ENCODE results near the gene MLKL.

Gene MLKL

GRCh38 chr16:74625500-74626350 lies 74.9 kb downstream of the MLKL start:
- Histone ChIP-seq H3K9me3 (ENCODE audit: control insufficient read depth in 2 of 2, low read length in 2 of 2) (no peaks in the 10 kb centered on the region), H3K27ac (ENCODE audit: low read length) (no peak overlapping the region), H3K36me3 (ENCODE audit: control insufficient read depth in 2 of 2, insufficient read depth in 2 of 2, low read length in 2 of 2) (peaks cover 42 to 49% of the 10 kb centered on the region in 2 donors), H3K4me3 (ENCODE audit: low read length in 2 of 2) (no peak overlapping the region), H3K9ac (ENCODE audit: low read length in 2 of 2) (no peak overlapping the region), H3K27me3 (ENCODE audit: control insufficient read depth in 1 of 2, insufficient read depth in 2 of 2, low read length in 2 of 2) (no peaks in the 10 kb centered on the region), H3K4me1 (ENCODE audit: control insufficient read depth, insufficient read depth, low read length) (peaks cover 4% of the 10 kb centered on the region)

GRCh38 chr16:74623839-74624235 lies 76.8 kb downstream of the MLKL start:
- Histone ChIP-seq H3K9me3 (ENCODE audit: control insufficient read depth in 2 of 2, low read length in 2 of 2) (no peaks in the 10 kb centered on the region), H3K4me1 (ENCODE audit: control insufficient read depth, insufficient read depth, low read length) (peaks cover 4% of the 10 kb centered on the region), H3K27me3 (ENCODE audit: control insufficient read depth in 1 of 2, insufficient read depth in 2 of 2, low read length in 2 of 2) (no peaks in the 10 kb centered on the region), H3K27ac (ENCODE audit: low read length) (no peak overlapping the region), H3K36me3 (ENCODE audit: control insufficient read depth in 2 of 2, insufficient read depth in 2 of 2, low read length in 2 of 2) (peaks cover 33 to 39% of the 10 kb centered on the region in 2 donors), H3K9ac (ENCODE audit: low read length in 2 of 2) (no peak overlapping the region), H3K4me3 (ENCODE audit: low read length in 2 of 2) (no peak overlapping the region)

- peaks cover 31 to 38% of the 10 kb centered on the region in 2 donors for H3K36me3 ChIP-seq (ENCODE audit: control insufficient read depth in 2 of 2, insufficient read depth in 2 of 2, low read length in 2 of 2)
- H3K4me1 ChIP-seq (ENCODE audit: control insufficient read depth, insufficient read depth, low read length) = peaks cover 4% of the 10 kb centered on the region
- no peak overlapping the region for H3K9ac ChIP-seq (ENCODE audit: low read length in 2 of 2)
- no peaks in the 10 kb centered on the region for H3K27me3 ChIP-seq (ENCODE audit: control insufficient read depth in 1 of 2, insufficient read depth in 2 of 2, low read length in 2 of 2)
- no peak overlapping the region for H3K4me3 ChIP-seq (ENCODE audit: low read length in 2 of 2)
- no peaks in the 10 kb centered on the region for H3K9me3 ChIP-seq (ENCODE audit: control insufficient read depth in 2 of 2, low read length in 2 of 2)
- no peak overlapping the region for H3K27ac ChIP-seq (ENCODE audit: low read length)
Observed at GRCh38 chr16:74623214-74623838, 77.3 kb downstream of the MLKL start.

- Histone ChIP-seq H3K4me1 (ENCODE audit: control insufficient read depth, insufficient read depth, low read length) (no peaks in the 10 kb centered on the region), H3K27ac (ENCODE audit: low read length) (no peak overlapping the region), H3K9me3 (ENCODE audit: control insufficient read depth in 2 of 2, low read length in 2 of 2) (no peaks in the 10 kb centered on the region), H3K4me3 (ENCODE audit: low read length in 2 of 2) (no peak overlapping the region), H3K9ac (ENCODE audit: low read length in 2 of 2) (no peak overlapping the region), H3K27me3 (ENCODE audit: control insufficient read depth in 1 of 2, insufficient read depth in 2 of 2, low read length in 2 of 2) (no peaks in the 10 kb centered on the region), H3K36me3 (ENCODE audit: control insufficient read depth in 2 of 2, insufficient read depth in 2 of 2, low read length in 2 of 2) (peaks cover 24 to 32% of the 10 kb centered on the region in 2 donors)
Observed at GRCh38 chr16:74622005-74622404, 78.7 kb downstream of the MLKL start.

Data from stomach smooth muscle (tissue), 2 donors.